DND-41 (cell line): ENCODE data around the gene DAB2.

Source experiments
- ATAC-seq: fragments of 200-7000 bp; cut with Tn5 transposase; 3 replicates; pipeline ENCODE4 v1.9.1; 2021; ENCODE audit warnings: low read depth; ENCODE audit not compliant: insufficient read depth
- DNase-seq: peaks from one replicate; pipeline ENCODE4 v3.0.0-alpha.2; 2020
- H2AFZ ChIP-seq: 2 replicates; pipeline ENCODE4 v1.6.0; 2012; ENCODE audit warnings: low read depth, low read length
- H3K27ac ChIP-seq: 2 replicates; pipeline ENCODE4 v1.5.1; 2012; ENCODE audit warnings: low read length, inconsistent platforms
- H3K27me3 ChIP-seq: fragments of 200-600 bp; sonication (generic); 2 replicates; pipeline ENCODE4 v1.6.0; 2012; ENCODE audit warnings: low read length, mild to moderate bottlenecking, inconsistent platforms; ENCODE audit not compliant: insufficient read depth, poor library complexity
- H3K36me3 ChIP-seq: 2 replicates; pipeline ENCODE4 v1.5.1; 2012; ENCODE audit warnings: low read length, inconsistent platforms; ENCODE audit not compliant: insufficient read depth
- H3K4me1 ChIP-seq: 2 replicates; pipeline ENCODE4 v1.5.1; 2012; ENCODE audit warnings: mild to moderate bottlenecking, low read length; ENCODE audit not compliant: insufficient read depth
- H3K4me2 ChIP-seq: 2 replicates; pipeline ENCODE4 v1.6.0; 2012; ENCODE audit warnings: mild to moderate bottlenecking, moderate library complexity, low read length, inconsistent platforms; ENCODE audit not compliant: insufficient read depth
- H3K4me3 ChIP-seq, 2 experiments: fragments of 200-600 bp in 1 of 2; shearing (Covaris generic) in 1 of 2; 2 replicates each; pipeline ENCODE4 v1.5.1; 2012 to 2016; ENCODE audit warnings: inconsistent platforms in 2 of 2, low read length in 2 of 2, mild to moderate bottlenecking in 2 of 2, low read depth in 1 of 2, moderate library complexity in 1 of 2
- H3K79me2 ChIP-seq: 2 replicates; pipeline ENCODE4 v1.6.0; 2012; ENCODE audit warnings: low read length, inconsistent platforms; ENCODE audit not compliant: insufficient read depth
- H3K9ac ChIP-seq: 2 replicates; pipeline ENCODE4 v1.6.0; 2012; ENCODE audit warnings: low read depth, mild to moderate bottlenecking, inconsistent platforms, low read length, moderate library complexity
- H3K9me3 ChIP-seq: 2 replicates; pipeline ENCODE4 v1.5.1; 2012; ENCODE audit warnings: low read length, moderate library complexity, mild to moderate bottlenecking, inconsistent platforms; ENCODE audit not compliant: insufficient read depth, severe bottlenecking
- H4K20me1 ChIP-seq: 2 replicates; pipeline ENCODE4 v1.6.0; 2012; ENCODE audit warnings: low read length; ENCODE audit not compliant: insufficient read depth
- EZH2 ChIP-seq: IDR thresholded peaks from 3 replicates; pipeline ENCODE4 v1.6.1; 2012; ENCODE audit warnings: borderline replicate concordance, low read depth, mild to moderate bottlenecking, moderate library complexity, low read length, inconsistent platforms; ENCODE audit not compliant: severe bottlenecking
- TF ChIP-seq, protein P1 (sequence below): IDR thresholded peaks from 2 replicates; pipeline ENCODE4 v1.5.1; 2012; ENCODE audit warnings: borderline replicate concordance, low read length, moderate library complexity, mild to moderate bottlenecking; ENCODE audit not compliant: poor library complexity, severe bottlenecking; ENCODE audit errors: extremely low read depth

The DAB2 gene

DNA sequence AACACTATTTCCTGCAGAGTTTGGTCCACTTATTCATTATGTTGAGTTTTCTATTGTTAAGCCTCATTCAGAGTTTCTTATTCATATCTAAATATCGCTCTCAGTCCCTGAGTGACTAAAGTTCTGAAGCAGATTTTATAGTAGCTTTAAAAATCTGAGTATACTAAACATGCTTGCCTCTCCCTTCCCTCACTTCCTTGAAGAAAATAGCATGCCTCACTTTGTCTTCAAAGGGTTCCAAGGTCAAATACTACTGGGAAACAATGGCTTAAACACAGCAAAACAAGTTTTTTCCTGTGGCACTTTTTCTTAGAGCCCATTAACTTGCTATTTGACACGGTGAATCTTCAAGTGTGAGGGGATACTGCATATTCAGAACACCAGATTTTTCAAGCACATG, 41.1 kb upstream of the DAB2 start:
- H3K9ac ChIP-seq = no peak overlapping the region
- TF ChIP-seq, protein P1, sequence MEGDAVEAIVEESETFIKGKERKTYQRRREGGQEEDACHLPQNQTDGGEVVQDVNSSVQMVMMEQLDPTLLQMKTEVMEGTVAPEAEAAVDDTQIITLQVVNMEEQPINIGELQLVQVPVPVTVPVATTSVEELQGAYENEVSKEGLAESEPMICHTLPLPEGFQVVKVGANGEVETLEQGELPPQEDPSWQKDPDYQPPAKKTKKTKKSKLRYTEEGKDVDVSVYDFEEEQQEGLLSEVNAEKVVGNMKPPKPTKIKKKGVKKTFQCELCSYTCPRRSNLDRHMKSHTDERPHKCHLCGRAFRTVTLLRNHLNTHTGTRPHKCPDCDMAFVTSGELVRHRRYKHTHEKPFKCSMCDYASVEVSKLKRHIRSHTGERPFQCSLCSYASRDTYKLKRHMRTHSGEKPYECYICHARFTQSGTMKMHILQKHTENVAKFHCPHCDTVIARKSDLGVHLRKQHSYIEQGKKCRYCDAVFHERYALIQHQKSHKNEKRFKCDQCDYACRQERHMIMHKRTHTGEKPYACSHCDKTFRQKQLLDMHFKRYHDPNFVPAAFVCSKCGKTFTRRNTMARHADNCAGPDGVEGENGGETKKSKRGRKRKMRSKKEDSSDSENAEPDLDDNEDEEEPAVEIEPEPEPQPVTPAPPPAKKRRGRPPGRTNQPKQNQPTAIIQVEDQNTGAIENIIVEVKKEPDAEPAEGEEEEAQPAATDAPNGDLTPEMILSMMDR = no peak
- no peak for TF ChIP-seq EZH2
- H3K4me1 ChIP-seq = no peaks in the 10 kb centered on the region
- DNase-seq = no peak
- no peaks in the 10 kb centered on the region for H3K36me3 ChIP-seq
- no peaks in the 10 kb centered on the region for H4K20me1 ChIP-seq
- no peak for ATAC-seq
- peaks cover 9% of the 10 kb centered on the region for H3K27me3 ChIP-seq
- H3K4me3 ChIP-seq = no peak overlapping the region
- H3K79me2 ChIP-seq = no peaks in the 10 kb centered on the region
- H3K9me3 ChIP-seq = no peaks in the 10 kb centered on the region
- H3K27ac ChIP-seq = no peak overlapping the region
- no peak overlapping the region for H3K4me2 ChIP-seq
- H2AFZ ChIP-seq = no peak overlapping the region

DNA sequence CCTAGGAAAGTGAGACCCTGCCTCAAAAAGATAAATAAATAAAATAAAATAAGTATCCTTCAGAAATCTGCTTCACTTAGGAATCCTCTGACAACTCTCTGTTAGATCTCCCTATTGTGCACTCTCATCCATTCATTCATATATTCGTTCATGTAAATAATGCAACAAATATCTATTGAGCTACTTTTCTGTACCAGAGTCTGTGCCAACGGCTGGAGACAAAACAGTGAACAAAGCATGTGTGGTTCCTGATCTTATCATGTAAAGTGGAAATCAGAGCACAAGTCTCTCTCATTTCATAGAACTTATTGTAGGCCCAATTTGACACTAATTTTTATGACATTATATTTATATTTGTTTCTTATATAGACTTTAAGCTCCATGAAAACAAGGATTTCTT, 40.3 kb upstream of the DAB2 start:
- H3K36me3 ChIP-seq = no peaks in the 10 kb centered on the region
- DNase-seq (no peak), ATAC-seq (no peak)
- no peak overlapping the region for H3K27ac ChIP-seq
- no peak overlapping the region for H3K4me3 ChIP-seq
- no peaks in the 10 kb centered on the region for H4K20me1 ChIP-seq
- H2AFZ ChIP-seq = no peak overlapping the region
- TF ChIP-seq, protein P1 = no peak
- H3K4me2 ChIP-seq = no peak overlapping the region
- no peaks in the 10 kb centered on the region for H3K79me2 ChIP-seq
- no peaks in the 10 kb centered on the region for H3K9me3 ChIP-seq
- no peak overlapping the region for H3K9ac ChIP-seq
- H3K27me3 ChIP-seq = peaks cover 9% of the 10 kb centered on the region
- H3K4me1 ChIP-seq = no peaks in the 10 kb centered on the region

GRCh38 chr5:39464088-39464487, 39.3 kb upstream of the DAB2 start:
- H3K9me3 ChIP-seq = no peaks in the 10 kb centered on the region
- DNase-seq (no peak), ATAC-seq (no peak)
- no peak overlapping the region for H3K4me2 ChIP-seq
- peaks cover 9% of the 10 kb centered on the region for H3K27me3 ChIP-seq
- no peak overlapping the region for H3K9ac ChIP-seq
- no peaks in the 10 kb centered on the region for H3K79me2 ChIP-seq
- TF ChIP-seq, protein P1 = no peak
- TF ChIP-seq EZH2 = no peak
- H3K36me3 ChIP-seq = no peaks in the 10 kb centered on the region
- no peak overlapping the region for H3K27ac ChIP-seq
- no peak overlapping the region for H2AFZ ChIP-seq
- no peak overlapping the region for H3K4me3 ChIP-seq
- H4K20me1 ChIP-seq = no peaks in the 10 kb centered on the region
- no peaks in the 10 kb centered on the region for H3K4me1 ChIP-seq

DNA sequence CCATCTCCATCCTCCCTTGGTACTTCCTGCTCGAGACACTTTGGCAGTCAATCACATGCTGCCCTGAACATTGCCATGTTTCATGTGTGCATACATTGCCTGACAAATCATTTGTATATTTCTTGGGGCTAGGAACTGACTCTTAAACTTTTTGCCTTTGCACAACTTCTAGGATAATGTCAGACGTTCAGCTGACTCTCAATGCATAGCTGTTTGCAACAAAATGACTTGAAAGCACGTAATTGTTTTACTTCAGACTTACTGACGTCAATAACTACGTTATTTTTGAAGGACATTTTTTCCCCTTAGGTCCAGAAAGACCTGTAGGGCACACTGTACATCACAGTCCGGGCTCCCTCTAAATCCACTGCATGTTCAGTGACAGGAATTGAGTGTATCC, 37.4 kb upstream of the DAB2 start:
- no peak overlapping the region for H3K9ac ChIP-seq
- no peak overlapping the region for H2AFZ ChIP-seq
- no peaks in the 10 kb centered on the region for H3K4me1 ChIP-seq
- ATAC-seq (no peak), DNase-seq (no peak)
- peaks cover 9% of the 10 kb centered on the region for H3K27me3 ChIP-seq
- no peaks in the 10 kb centered on the region for H3K36me3 ChIP-seq
- no peak for TF ChIP-seq EZH2
- TF ChIP-seq, protein P1 = no peak
- no peaks in the 10 kb centered on the region for H3K79me2 ChIP-seq
- no peak overlapping the region for H3K4me3 ChIP-seq
- no peak overlapping the region for H3K4me2 ChIP-seq
- H3K27ac ChIP-seq = no peak overlapping the region
- H3K9me3 ChIP-seq = no peaks in the 10 kb centered on the region
- no peaks in the 10 kb centered on the region for H4K20me1 ChIP-seq
